Erythroblast (primary cell): ENCODE data around the gene PDCD10.

Experiments
- GATA1 ChIP-seq: IDR thresholded peaks from 2 replicates; pipeline ENCODE4 v1.6.1; 2011; ENCODE audit warnings: low read depth, mild to moderate bottlenecking, control low read depth, low read length, moderate library complexity
- POLR2A ChIP-seq: IDR thresholded peaks from 2 replicates; pipeline ENCODE4 v1.6.1; 2011; ENCODE audit warnings: mild to moderate bottlenecking, low read length

DNA sequence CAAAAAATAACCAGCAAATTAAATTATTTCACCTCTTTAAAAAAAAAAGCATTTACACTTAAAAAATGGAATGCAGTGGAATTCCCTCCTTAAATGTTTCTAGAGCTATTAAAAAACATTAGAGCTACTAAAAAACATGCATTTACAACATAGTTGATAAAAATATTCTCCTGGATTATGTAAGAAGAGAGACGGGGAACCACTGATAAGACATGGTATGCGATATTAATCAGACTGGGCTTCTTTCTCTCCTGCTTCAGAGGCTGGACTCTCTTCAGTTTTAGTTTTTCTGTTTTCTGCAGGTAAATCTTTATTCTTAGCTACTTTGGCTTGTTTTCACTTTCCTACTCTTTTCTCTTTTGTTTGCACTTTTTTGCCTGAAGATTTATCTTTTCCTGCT lies 40.6 kb downstream of the PDCD10 start:
- TF ChIP-seq POLR2A (no peak), GATA1 (no peak)
